KBM-7 (cell line): ENCODE results near the gene PPP1R16B.
A peak's percentile ranks its signal among the peaks of the same experiment; 100 is the strongest.

Experiments used
- DNase-seq: peaks from one replicate; pipeline ENCODE4 v3.0.0-alpha.2; 2015
- in situ Hi-C: fragments of 300-500 bp; cut with MboI; formaldehyde crosslinking; loops from 2 replicates; pipeline ENCODE4 v1.14.3; 2020; ENCODE audit warnings: low sequenced_read_pairs, low pct_unique_long_range_greater_than_20kb, mixed read lengths

PPP1R16B gene

DNA sequence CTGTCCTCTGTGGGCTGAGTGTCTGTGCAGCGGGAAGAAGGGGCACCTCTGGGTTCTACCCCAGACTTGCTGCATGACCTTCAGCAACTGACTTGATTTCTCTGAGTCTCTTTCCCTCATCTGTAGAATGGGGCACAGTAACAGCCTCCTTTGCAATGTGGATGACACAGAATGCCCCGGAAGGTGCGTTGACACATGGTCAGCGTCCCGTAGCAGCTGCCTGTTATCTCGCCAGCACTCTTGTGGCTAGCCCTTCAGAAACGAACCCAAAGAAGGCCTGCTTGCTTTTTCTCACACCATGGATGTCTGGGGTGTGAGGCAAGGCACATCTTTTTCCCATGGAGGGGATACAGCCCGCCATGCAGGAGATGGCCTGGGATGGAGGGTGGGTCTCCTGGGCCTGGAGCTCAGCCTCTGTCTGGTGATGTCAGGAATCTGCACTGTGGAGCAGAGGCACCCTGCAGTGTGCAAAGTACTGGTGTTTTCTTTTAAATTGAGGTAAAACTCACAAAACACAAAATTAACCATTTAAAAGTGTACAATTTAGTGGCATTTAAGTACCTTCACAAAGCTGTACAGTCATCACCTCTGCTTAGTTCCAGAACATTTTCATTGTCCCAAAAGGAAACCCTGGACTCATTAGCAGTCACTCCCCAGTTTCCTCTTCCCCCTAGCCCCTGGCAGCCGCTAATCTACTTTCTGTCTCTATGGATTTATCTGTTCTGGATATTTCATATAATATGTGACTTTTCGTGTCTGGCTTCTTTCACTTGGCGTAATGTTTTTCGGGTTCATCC is 61.0 kb downstream of the PPP1R16B start:
- in situ Hi-C loops: no loop called here

DNA sequence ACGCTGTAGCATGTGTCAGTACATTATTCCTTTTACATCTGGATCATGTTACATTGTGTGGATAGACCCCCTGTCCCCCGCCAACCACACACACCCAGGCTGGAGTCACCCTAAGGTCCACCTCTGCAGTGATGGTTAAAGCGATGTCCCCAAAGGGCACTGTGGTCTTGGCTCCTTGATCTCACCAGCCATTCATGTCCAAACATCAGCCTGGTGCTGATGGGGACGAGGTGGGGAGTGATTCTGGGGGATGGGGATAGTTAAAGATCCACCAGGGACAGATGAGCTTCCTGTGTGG is 61.5 kb downstream of the PPP1R16B start:
- in situ Hi-C loops: no loop called here
- no peak for DNase-seq

More for the DNA sequence above, 61.0 kb downstream of the PPP1R16B start:
- DNase-seq: no peak

DNA sequence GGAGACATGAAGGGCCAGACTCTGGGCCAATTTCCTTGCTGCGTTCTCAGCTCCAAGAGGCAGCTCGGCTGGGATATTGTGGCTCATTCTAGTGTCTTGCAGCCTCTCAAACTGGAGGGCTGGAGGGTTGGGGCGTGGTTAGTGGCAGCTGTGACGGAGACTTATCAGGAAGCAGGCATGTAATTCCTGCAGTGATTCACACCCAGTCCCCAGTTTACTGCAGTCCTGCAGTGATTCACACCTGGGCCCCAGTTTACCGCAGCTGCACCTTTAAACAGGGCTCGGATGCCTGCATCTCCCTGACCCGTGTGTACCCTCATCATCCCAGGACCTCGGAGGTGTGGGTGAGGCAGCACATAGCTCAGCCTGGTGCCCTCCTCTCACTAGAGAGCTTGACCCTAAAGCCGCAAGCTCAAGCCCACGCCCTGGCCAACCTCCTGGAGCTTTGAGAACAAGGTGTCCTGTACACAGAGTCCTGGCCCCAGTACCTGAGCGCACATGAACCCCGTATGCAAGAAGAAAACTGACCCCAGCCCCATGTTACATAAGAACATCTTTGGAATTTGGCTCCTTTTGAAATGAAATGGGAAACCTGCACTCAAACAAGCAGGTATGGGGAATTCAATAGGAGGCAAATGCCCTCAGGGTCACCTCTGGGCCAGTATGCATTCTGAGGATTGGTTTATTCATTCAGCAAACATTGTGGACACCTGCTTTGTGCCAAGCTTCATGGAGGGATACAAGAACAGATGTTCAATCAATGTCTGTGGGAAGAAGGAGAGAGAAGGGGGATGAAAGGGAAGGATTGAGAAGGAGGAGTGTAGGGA is 65.4 kb downstream of the PPP1R16B start:
- in situ Hi-C loops: no loop called here
- DNase-seq: no peak

DNA sequence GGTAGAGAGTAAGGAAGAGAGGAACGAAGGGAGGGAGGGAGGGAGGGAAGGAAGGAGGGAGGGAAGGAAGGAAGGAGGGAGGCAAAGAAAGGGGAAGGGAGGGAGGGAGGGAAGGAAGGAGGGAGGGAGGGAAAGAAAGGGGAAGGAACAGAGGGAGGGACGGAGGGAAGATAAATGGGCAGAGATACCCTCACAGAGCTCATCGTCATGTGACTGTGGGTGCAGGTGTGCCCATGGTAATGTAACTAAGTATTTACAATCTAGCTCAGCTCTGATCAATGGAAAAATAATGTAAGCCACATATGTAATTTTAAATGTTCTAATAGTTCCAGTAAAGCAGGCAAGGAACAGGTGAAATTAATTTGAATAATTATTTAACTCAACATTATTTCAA is 66.1 kb downstream of the PPP1R16B start:
- DNase-seq: no peak
- in situ Hi-C loops: no loop called here

DNA sequence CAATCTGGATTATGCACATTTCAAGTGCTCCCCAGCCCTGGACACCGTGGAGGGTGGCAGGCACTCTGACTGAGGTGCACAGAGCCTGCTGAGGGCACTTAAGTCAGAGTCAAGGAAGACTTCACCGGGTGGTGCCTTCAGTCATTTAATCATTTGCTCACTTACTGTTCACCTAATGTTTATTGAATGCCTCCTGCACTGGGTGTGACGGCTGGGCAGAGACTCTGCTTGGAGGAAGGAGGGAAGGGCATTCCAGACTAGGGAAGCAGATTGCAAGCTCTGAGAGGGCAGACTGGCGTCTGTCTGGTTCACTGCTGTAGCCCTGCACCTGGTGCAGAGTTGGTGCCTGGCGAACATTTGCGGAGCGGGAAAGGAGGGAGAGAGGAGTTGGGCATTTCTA is 66.5 kb downstream of the PPP1R16B start:
- DNase-seq: no peak
- in situ Hi-C loops: no loop called here

DNA sequence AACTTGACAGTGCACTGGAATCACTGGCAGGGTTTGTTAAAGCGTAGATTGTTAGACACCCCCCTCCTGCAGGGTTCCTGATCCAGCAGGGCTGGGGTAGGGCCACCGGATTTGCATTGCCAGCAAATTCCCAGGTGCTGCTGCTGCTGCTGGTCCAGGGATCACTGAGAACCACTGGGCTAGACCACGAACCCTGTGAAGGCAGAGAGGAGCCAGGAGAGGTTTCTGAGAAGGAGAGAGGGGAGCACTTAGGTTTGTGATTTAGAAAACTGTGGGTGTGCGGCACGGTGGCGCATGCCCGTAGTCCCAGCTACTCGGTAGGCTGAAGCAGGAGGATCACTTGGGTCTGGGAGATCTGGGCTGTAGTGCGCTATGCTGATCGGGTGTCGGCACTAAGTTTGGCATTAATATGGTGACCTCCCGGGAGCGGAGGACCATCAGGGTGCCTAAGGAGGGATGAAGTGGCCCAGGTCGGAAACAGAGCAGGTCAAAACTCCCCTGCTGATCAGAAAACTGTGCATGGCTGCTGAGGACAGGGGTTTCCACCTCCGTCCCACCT is 67.1 kb downstream of the PPP1R16B start:
- in situ Hi-C loops: no loop called here
- DNase-seq: no peak

DNA sequence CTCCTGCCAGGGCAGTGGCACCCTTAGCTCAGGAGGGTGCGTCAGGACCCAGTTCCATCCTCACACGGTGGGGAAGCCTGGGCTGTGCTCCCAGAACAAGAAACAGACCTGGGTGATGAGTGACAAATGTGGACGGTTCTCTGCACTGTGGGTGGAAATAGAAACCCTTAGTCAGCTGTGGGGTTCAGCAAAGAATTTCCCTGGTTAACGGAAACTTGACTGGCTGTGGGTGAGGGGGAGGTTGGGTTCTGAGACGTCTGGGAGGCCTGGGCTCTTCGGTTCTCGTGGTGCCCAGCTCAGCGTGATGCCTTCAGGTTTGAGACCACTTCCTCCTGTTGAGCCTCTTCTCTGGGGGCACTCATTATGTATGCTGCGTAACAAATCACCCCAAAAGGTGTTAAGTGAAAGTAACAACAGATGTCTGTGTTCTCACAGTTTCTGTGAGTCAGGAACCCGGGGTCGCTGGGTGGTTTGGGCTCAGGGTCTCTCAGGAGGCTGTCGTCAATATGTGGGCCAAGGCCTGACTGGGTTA is 67.6 kb downstream of the PPP1R16B start:
- in situ Hi-C loops: no loop called here
- DNase-seq: peak; percentile 10

DNA sequence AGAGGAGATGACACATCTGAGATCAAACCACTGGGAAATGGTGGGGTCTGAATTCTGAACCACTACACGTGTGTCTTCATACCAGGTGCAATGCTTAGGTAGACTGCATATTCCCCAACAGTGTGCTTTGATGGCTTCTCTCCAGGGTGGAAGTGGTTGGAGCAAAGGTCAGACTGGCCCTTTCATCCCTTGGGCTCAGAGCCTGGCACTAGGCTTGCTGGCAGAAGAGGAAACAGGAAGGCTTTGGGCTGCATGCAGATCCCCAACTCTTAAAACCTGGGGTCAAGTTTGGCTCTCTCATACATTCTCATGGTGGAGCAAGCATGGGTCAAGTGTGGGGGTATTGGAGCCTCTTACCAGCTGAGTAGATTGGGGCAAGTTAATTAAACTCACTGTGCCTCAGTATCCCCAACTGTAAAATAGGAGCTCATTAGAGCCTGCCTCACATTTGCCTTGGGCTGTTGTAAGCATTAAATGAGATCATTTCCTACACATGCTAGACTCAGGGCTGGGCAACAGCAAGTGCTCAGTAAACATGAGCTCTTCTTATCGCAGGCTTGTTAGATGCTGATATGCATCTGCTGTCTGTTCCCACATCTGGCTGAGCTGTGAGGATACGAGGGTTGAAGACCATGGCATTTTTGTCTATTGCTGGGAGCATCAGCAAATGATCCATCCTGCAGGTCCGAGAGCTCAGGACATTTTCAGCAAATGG is 69.1 kb downstream of the PPP1R16B start:
- in situ Hi-C loops: no loop called here
- DNase-seq: no peak

DNA sequence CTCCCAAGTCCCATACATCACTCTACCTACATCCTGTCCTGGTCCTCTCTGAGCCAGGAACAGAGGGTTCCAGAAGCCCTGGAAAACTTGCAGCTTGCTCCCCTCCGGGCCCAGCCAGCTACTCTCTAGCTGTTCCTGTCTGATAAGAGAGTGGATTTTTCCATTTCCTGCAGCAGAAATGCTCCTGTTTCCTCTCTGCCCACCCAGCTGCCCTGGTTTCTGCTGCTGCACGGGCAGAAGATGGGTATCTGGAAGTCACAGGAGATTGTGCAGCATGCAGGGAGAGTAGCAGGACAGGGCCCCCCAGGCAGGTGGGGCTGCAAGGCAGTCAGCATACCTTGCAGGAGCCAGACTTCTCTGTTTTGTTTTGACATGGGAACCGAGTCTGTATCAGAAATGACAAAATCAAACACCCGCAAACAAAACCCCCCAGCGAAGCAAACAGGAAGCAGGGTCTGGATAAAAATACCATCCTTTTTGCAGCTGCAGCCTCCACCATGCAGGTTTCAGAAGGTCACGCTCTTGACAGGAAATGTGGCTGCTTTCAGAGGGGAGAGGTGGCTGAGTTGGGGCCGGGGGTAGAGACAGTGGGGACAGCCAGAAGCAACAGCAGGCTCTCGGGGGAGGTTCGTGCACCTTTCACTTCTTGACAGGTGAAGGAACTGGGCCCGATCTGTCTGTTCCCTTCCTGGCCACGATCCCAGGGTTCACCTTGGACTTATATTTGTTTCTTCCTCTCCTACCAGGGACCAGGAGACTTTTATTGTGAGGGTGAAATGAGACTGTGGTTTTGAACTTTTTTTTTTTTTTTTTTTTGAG is 69.9 kb downstream of the PPP1R16B start:
- in situ Hi-C loops: no loop called here
- DNase-seq: peak; percentile 75

DNA sequence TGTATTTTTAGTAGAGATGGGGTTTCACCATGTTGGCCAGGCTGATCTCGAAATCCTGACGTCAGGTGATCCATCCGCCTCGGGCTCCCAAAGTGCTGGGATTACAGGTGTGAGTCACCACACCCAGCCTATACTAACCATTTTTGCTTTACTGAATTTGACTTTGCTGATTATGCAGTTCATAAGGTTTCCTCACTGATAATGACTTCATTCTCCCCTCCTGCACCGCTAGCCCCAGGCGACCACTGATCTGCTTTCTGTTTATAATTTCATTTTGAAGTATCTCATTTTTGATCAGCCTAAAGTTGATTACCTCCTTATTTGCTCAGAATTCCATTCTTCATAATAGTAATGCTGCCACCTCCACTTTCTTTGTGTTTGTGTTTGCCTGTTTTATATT is 72.0 kb downstream of the PPP1R16B start:
- no peak for DNase-seq
- in situ Hi-C loops: no loop called here

DNA sequence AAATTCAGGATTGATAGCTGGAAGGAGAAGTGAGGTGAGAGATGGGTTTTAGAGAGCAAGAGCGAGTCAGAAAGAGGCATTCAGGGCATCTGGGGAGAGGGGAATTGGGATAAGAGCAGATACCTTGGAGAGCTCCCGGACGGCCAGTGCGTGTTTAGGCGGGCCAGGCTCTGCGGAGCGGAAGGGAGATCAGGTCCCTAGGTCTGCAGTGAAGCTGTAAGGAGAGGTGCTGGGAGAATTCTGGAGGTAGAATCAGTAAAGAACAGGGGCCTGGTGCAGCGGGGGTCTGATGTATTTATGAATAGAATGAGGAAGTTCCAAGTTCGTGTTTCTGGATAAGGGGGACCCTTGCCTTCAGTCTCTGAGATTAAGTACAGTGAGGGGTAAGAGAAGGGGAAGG is 73.4 kb downstream of the PPP1R16B start:
- peak; percentile 63 for DNase-seq
- in situ Hi-C loops: no loop called here

DNA sequence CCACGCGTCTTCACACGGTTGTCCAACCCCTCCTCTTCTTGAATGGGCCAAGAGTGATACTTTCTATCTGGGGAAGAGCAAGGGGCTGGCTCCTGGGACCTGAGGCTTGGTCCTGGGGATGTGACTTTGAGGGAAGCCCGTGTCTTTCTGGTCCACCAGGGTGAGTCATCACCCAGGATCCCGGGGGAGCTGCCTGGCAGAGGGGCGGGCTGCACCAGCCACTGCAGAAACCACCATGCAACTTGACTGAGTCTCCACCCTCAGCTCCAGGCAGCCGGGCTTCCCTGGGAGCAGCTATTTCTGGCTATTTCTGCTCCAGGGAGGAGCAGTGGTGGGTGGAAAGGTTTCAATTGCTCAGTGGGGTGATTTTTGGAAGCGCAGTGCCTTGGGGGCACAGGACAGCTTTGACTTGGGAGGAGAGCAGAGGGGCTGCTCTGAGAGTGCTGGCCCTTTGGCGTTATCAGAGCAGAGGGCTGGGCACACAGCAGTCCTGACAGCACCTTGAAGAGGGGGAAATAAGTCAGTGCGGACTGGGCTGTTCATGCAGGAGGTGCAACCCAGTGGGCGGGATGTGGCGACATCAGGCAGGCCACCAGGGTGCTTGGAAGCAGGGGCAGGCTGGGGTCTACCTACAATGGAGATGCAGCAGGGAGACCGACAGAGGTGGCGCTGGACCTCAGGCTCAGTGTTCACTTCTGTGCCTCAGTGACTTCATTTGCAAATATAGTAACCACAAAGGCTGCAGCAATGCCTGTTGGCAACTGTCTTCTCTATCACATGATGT is 75.6 kb downstream of the PPP1R16B start:
- in situ Hi-C loops: no loop called here
- no peak for DNase-seq

DNA sequence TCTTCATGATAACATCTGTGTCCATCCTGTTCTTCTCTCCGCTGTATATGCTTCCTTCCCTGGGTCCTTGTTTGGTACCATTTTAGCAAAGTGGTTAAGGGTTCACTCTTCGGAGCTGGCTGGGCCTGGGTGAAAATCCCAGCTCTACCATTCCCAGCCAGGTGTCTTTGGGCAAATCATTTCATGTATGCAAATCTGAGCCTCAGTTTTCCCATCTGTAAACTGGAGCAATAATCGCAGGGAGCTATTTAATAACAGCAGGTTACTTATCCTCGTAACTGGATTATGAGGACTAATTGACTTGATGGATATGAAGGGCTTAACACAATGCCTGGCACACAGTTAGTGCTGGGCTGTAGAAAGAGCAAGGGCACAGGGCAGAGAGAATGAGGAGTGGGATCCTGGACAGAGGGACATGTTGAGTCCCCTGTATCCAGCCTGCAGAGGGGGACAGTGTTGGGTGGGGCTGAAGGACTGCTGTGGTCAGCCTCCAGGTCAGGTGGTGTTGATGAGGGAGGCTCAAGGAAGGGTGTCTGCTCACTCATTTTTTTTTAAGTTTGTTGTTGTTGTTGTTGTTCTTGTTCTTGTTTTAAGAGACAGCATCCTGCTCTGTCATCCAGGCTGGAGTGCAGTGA is 76.4 kb downstream of the PPP1R16B start:
- DNase-seq: no peak
- in situ Hi-C loops: no loop called here

DNA sequence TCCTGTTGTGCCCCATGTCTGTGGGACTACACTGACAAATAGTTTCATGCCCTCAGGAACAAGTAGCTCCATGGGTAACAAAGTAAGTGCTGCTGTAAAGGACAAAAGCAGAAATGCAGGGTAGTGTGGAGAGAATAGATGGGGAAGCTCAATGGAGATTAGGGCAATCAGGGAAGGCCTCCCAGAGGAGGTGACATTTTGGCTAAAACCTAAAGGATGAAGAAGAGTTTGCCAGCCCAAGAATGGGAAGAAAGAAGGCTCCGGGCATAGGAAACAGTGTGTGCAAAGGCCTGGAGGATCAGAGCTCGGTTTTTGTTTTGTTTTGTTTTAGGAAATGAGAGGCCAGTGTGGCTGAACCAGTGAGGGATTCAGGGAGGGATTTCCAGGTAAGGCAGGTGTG is 77.1 kb downstream of the PPP1R16B start:
- in situ Hi-C loops: no loop called here
- DNase-seq: no peak

DNA sequence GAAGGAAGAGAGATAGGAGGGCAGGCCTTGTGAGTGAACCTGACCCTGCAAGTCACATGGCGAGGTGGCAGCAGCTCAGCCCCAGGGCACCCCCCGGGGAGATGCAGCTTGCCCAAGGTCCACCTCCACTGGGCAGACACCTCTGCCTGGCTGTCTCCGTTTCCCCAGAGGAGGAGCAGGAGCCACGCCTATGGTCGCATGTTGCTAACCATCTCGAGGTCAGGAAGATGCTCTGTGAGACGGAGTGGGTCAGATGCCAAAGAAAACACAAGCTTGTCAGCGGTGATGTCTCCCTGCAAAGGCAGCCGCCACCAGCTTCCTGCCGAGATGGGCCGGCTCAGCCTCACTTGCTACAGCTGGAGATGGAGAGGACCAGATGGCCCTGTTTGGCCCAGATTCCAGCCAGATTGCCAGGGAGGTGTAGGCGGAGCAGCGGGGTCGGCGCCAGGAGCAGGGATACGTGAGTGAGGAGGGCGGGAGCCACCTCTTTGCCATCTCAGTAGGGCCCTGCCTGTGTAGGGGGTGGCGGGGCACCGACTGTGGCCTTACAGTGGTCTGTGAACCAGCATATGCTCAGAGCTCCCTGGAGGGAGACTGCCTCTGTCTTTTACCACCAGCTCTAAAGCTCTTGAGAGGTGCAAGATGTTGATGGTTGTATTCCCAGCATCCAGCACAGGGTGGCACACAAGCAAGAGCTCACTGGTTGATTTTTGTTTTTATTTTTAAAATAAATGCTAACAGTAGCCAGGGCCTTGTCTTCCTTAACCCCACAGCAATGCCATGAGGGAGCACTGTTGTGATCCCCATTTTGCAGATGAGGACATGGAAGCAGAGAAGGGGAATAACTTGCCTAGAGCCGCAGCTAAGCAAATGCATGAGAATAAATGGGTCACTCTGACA is 77.8 kb downstream of the PPP1R16B start:
- no peak for DNase-seq
- in situ Hi-C loops: no loop called here

DNA sequence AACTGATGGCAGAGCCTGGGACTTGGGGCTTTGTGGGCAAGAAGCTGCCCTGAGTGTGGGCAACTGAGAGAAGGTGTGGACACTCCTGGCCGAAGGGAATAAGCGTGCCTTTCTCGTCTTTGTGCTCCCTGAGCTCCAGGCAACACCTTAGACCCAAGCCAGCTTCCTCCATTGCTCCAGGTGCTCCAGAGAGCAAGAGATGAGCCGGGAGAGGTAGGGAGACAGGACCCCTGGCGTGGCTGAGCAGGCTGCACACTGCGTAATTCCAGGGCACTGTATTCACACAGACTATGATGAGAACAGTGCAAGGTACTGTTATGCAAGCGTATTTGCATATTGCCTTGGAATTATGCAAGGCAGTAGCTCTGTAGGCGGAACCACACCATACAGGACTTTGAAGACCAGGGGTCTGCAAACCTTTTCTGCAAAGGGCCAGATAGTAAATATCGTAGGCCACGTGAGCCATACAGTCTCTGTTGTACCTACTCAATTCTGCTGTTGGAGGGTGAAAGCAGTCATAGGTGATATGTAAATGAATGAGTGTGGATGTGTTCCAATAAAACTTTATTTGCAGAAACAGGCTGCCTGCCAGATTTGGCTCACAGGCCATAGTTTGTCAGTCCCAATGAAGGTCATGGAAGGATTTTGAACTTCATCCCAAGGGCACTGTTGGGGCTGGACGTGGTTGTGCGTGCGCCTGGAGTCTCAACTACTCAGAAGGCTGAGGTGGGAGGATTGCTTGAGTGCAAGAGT is 78.7 kb downstream of the PPP1R16B start:
- DNase-seq: no peak
- in situ Hi-C loops: no loop called here
